AG04450 (cell line): Measurements from ENCODE around the gene TRIM31. TPM values are rescaled to one million over a fixed set of nuclear protein-coding genes. Genes with fewer than 3 reads are reported as not detected.

Source experiments
- CTCF ChIA-PET: fragments of 300-600, 350-600 bp; formaldehyde crosslinking; extraction: SDS; loops from one replicate; lab custom pipeline; 2022; ENCODE audit warnings: antibody characterized with exemption, inconsistent platforms; lab: Charles Lee
- POLR2A ChIA-PET: fragments of 350-600 bp; formaldehyde crosslinking; extraction: SDS; loops from one replicate; lab custom pipeline; 2021; ENCODE audit warnings: antibody characterized with exemption, inconsistent platforms; lab: Yijun Ruan, JAX
- DNase-seq: peaks from one replicate; pipeline ENCODE4 v3.0.0-alpha.2; 2011; ENCODE audit warnings: low read depth, low spot score
- H3K27ac ChIP-seq: one replicate; pipeline ENCODE4 v1.5.1; 2012; ENCODE audit warnings: low read depth, low read length, control low read depth
- H3K27me3 ChIP-seq: one replicate; pipeline ENCODE4 v1.6.0; 2012; ENCODE audit warnings: low read length; ENCODE audit not compliant: control insufficient read depth, insufficient read depth
- H3K4me3 ChIP-seq: 2 replicates; pipeline ENCODE4 v1.5.1; 2011; ENCODE audit warnings: mild to moderate bottlenecking, low read depth, low read length, control low read depth
- H3K9me3 ChIP-seq: 2 replicates; pipeline ENCODE4 v1.5.1; 2012; ENCODE audit warnings: low read length; ENCODE audit not compliant: control insufficient read depth, insufficient read depth
- CTCF ChIP-seq: IDR thresholded peaks from 2 replicates; pipeline ENCODE4 v1.5.1; 2011; ENCODE audit warnings: low read depth, low read length, control low read depth, inconsistent platforms
- polyA plus RNA-seq: library from polyadenylated mRNA; depleted of rRNA; stranded (reverse); fragments of >200 nt; gene quantifications from 2 replicates; pipeline ENCODE4 v1.2.3, GENCODE V29; 2011

Gene TRIM31
- polyA plus RNA-seq, 1 experiment, result not detected

DNA sequence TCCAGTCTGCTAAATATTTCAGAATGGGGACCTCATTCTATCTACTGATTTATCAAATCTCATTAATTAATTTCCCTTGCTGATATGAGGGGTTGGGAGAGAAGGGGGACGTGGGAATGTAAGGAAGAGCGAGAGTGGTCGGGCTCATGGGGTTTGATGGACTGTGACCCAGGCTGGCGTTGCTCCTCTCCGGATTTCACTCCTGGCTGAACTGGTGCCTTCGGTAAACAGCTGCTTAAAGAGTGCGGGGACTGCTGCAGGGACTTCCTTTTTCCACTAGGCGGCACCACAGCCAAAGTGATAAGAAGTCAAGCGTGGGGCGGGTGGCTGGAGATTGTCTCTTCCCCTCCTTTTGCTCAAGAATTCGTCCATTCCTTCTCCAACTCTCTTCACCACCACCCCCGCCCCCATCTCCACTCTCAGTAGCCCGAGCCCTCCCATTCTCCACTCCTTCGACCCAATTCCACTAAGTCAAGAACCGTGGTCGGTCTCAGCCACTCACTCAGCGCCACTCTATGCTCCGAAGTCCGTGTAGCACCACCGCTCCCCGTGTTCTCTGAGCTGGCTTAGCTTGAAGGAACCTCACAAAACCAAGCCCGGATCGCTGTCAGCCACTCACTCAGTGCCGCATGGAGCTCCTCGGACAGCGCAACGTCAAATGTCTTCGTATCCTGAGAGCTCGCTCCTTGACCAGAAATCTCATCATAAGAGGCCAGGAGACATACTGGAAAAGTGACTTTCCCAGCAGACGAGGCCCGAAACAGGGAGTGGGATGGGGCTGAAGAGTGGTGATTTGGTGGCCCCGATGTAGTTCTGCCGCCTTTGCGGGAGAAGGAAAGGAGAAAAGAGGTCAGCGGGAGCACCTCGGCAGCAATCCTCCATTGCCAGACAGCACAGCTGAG is 9.7 kb downstream of the TRIM31 start:
- CTCF ChIA-PET, result interaction anchor here (0.6 to 6.8 kb wide), 31 partner anchors 9 to 470 kb away, joined by 3 to 236 read pairs (median 4); partner anchors contain the start of genes GABBR1 and PPP1R11
- Histone ChIP-seq H3K4me3 (peak overlapping the region; percentile 58), H3K9me3 (no peaks in the 10 kb centered on the region), H3K27me3 (peaks cover 50% of the 10 kb centered on the region), H3K27ac (no peak overlapping the region)
- POLR2A ChIA-PET, result interaction anchor here (0.6 to 1.3 kb wide), 3 partner anchors 22 to 42 kb away, joined by 3 to 6 read pairs (median 6); partner anchors contain the start of gene POLR1H
- peak; percentile 64 for DNase-seq
- TF ChIP-seq CTCF, result peak; percentile 92

- Histone ChIP-seq H3K4me3 (peak overlapping the region; percentile 40), H3K27ac (no peak overlapping the region), H3K27me3 (peaks cover 56% of the 10 kb centered on the region), H3K9me3 (no peaks in the 10 kb centered on the region)
- ChIA-PET CTCF (interaction anchor here (0.6 to 6.8 kb wide), 23 partner anchors 9 to 140 kb away, joined by 3 to 236 read pairs (median 4); partner anchors contain the start of gene PPP1R11), POLR2A (interaction anchor here (1.0 to 1.3 kb wide), 2 partner anchors 41 kb away, joined by 3 to 6 read pairs; partner anchors contain the start of gene POLR1H)
- no peak for DNase-seq
- no peak for TF ChIP-seq CTCF
These were observed 10.4 kb downstream of the TRIM31 start for GRCh38 chr6:30102414-30102969.

DNA sequence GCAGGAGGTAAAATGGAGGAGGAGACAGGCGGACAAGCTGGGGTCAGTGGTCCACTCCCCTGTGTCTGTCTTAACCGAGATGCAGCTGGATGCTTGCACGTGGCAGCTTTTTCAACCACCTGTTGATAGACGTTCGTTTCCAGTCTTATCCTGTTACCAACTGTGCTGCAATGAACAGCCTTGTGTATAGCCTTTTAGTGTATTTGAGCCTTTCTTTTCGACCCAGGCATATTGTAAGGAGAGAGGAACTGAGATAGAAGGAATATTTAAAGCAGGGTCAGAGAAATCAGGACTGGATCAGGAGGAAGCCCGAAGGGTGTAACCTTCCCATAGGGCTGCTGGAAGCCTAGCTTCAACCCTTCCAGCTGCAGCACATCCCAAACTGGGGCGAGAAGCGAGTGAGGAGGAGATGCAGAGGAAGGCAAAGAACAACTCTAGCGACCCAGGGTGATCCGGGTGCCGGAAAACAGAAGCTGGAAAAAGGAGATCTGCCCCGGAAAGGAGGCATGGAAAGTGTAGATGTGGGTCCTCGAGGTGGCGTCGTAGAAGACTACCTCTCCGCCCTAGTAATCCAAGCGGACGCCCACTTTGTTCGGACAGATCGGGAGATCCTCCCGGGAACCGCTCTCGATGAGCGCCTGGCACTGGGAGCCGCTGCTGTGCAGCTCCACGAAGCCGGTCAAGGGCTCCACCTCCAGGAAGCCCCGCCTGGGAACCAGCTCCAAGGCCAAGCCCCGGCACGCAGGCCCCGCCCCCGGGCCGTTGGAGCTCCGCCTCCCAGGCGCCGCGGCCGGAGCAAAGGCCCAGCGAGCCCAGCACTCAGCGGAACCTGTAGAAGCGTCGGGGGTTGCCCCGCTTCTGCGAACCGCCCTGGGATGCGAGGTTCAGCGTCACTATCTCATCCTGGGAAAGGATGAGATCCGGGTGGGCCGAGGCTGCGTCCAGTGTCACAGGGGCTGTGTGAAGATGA is 11.2 kb downstream of the TRIM31 start:
- CTCF ChIA-PET, result interaction anchor here (0.6 to 6.8 kb wide), 13 partner anchors 10 to 139 kb away, joined by 3 to 236 read pairs (median 4); no protein-coding TSS in a partner anchor
- peaks cover 63% of the 10 kb centered on the region for H3K27me3 ChIP-seq
- POLR2A ChIA-PET, result interaction anchor here (1.0 kb wide), 1 partner anchor 41 kb away, joined by 3 read pairs; the partner anchor contains the start of gene POLR1H
- H3K9me3 ChIP-seq, result no peaks in the 10 kb centered on the region
- peak overlapping the region; percentile 59 for H3K4me3 ChIP-seq
- DNase-seq, result peak; percentile 43
- peak overlapping the region; percentile 39 for H3K27ac ChIP-seq
- TF ChIP-seq CTCF, result no peak; the same call in 1 of the 2 replicates

DNA sequence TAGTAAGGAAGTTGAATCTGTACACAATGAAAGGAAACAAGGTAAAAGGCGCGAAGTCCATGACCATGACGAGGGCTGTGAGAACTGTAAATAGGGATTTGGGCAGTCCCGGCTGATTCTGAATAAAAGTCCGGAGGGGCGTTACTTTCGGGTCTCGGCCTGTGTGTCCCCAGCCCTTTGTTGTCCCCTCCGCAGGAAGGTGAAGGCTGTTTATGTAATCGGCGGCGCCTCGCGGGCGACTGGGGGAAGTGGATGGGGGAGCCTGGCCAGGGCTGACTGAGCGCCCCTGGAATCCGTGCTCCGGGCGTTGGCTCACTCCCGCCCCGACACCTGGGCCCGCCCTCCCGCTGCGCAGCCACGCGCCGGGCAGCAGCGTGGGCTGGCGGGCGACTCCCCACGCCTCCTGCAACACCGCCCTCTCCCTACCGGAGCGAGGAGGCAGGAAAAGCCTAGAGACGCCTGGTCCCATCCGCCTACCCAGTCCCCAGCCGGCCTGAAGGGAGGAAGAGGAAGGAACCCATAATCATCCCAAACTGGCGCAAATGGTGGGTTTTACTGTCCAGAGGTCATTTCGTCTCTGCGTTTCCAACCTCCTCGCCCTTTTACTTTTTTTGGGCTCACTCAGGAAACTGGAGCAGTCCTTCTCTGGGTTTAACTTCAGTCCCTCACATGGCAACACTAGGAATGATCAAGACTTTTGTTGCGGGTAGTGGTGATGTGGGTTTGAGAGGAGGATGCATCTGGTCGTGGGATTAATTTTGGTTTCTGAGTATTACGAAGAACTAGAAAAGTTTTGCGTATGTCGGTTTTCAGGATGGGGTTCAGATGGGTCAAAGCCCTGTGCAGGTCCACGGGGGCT is 12.1 kb downstream of the TRIM31 start:
- CTCF ChIA-PET, result interaction anchor here (0.7 to 6.8 kb wide), 5 partner anchors 9 to 41 kb away, joined by 3 to 236 read pairs (median 3); no protein-coding TSS in a partner anchor
- H3K27me3 ChIP-seq, result peaks cover 62% of the 10 kb centered on the region

More for the DNA sequence above, 12.1 kb downstream of the TRIM31 start:
- DNase-seq, result no peak
- Histone ChIP-seq H3K9me3 (no peaks in the 10 kb centered on the region), H3K27ac (no peak overlapping the region), H3K4me3 (peak overlapping the region; percentile 29)
- POLR2A ChIA-PET, result no interaction called here
- no peak for TF ChIP-seq CTCF
